Sigmoid colon (tissue), 7 donors: ENCODE measurements around the gene SRBD1. TPM values are rescaled to one million over a fixed set of nuclear protein-coding genes. Genes with fewer than 3 reads are reported as not detected.

Experiments used
- DNase-seq: peaks from one replicate; pipeline ENCODE4 v3.0.0-alpha.2; 2019
- H3K27ac ChIP-seq, 4 donors: fragments of 200-600 bp; sonication (generic); one replicate each; pipeline ENCODE4 v1.5.1; 2016 to 2019; ENCODE audit warnings: mild to moderate bottlenecking in 1 of 4
- H3K27me3 ChIP-seq, 3 donors: fragments of 200-600 bp; sonication (generic); one replicate each; pipeline ENCODE4 v1.5.1; 2019; ENCODE audit warnings: mild to moderate bottlenecking in 1 of 3
- H3K36me3 ChIP-seq, 4 donors: fragments of 200-600 bp; sonication (generic); one replicate each; pipeline ENCODE4 v1.5.1; 2016 to 2019
- H3K4me1 ChIP-seq, 4 donors: fragments of 200-600 bp; sonication (generic); one replicate each; pipeline ENCODE4 v1.5.1; 2017 to 2019
- H3K4me3 ChIP-seq, 4 donors: fragments of 200-600 bp; sonication (generic); one replicate each; pipeline ENCODE4 v1.5.1; 2017 to 2019; ENCODE audit warnings: mild to moderate bottlenecking in 2 of 4, moderate library complexity in 1 of 4
- H3K9me3 ChIP-seq, 4 donors: fragments of 200-600 bp in 3 of 4; sonication (generic) in 3 of 4; one replicate each; pipeline versions ENCODE4 v1.5.1 to v1.6.1; 2013 to 2019
- CTCF ChIP-seq, 4 experiments: fragments of 450-650 bp in 3 of 4; fragments of 200-600 bp in 1 of 4; IDR thresholded peaks; one replicate each; pipeline ENCODE4 v1.5.1; 2016 to 2019; ENCODE audit warnings: antibody characterized with exemption in 4 of 4, mild to moderate bottlenecking in 3 of 4, moderate library complexity in 2 of 4
- EP300 ChIP-seq, 4 donors: sonication (generic); formaldehyde crosslinking; IDR thresholded peaks; one replicate each; pipeline ENCODE4 v1.6.1; 2017; ENCODE audit warnings: antibody characterized with exemption in 4 of 4
- POLR2A ChIP-seq, 2 donors: fragments of 450-650 bp; IDR thresholded peaks; one replicate each; pipeline ENCODE4 v1.6.1; 2016; ENCODE audit warnings: antibody characterized with exemption in 2 of 2, mild to moderate bottlenecking in 2 of 2, moderate library complexity in 2 of 2
- POLR2AphosphoS5 ChIP-seq, 4 donors: sonication (generic); formaldehyde crosslinking; IDR thresholded peaks; one replicate each; pipeline ENCODE4 v1.6.1; 2017; ENCODE audit warnings: antibody characterized with exemption in 4 of 4
- WGBS, 2 donors: extraction: QIAGEN DNeasy Blood & Tissue Kit; methylation state at CpG; one replicate each; pipeline ENCODE4 v1.1.7; 2013; 5-methylcytosine and 5-hydroxymethylcytosine counted together
- intact Hi-C: fragments of 100-400 bp; cut with DNase I; formaldehyde crosslinking; loops from one replicate; pipeline ENCODE4 v1.15.1; 2023
- polyA plus RNA-seq, 3 donors: library from polyadenylated mRNA; stranded (reverse); fragments of 200-250 nt; gene quantifications; one replicate each; pipeline ENCODE4 v1.2.3, GENCODE V29; 2013
- total RNA-seq, 4 donors: library from RNA; depleted of rRNA; stranded (reverse); fragments of >200 nt; gene quantifications; one replicate each; pipeline ENCODE4 v1.1.0, GENCODE V29; 2016
- donor health status: healthy with polysubstance abuse.
- donor health status: Bipolar disorder and iron deficiency.
- donor health status: healthy.

SRBD1 gene
- total and polyA plus RNA-seq, 7 donors = 9.0 to 31.4 (median 16.0) TPM

- intact Hi-C loops = no loop called here
- H3K36me3 ChIP-seq = no peaks in the 10 kb centered on the region
- H3K4me1 ChIP-seq = no peaks in the 10 kb centered on the region
- DNase-seq = no peak
- WGBS, 2 donors = 95 to 97% methylated on average over 3 of the region's 3 CpGs
- H3K4me3 ChIP-seq = no peak overlapping the region
- no peak overlapping the region for H3K27ac ChIP-seq
- no peaks in the 10 kb centered on the region for H3K27me3 ChIP-seq
- H3K9me3 ChIP-seq = no peaks in the 10 kb centered on the region
- no peak for TF ChIP-seq EP300 (IDR thresholded peaks at IDR 0.05)
- TF ChIP-seq POLR2AphosphoS5 (IDR thresholded peaks at IDR 0.05) = no peak
- no peak for TF ChIP-seq POLR2A (IDR thresholded peaks at IDR 0.05)
- no peak for TF ChIP-seq CTCF (IDR thresholded peaks at IDR 0.05)
Observed at GRCh38 chr2:45532181-45532580, 78.9 kb downstream of the SRBD1 start.

- no peak overlapping the region for H3K4me3 ChIP-seq
- no peak for DNase-seq
- peaks cover 0 to 6% (median 0%) of the 10 kb centered on the region in 4 donors for H3K36me3 ChIP-seq
- H3K9me3 ChIP-seq = no peaks in the 10 kb centered on the region
- H3K27me3 ChIP-seq = no peaks in the 10 kb centered on the region
- no peak overlapping the region for H3K27ac ChIP-seq
- intact Hi-C loops = no loop called here
- TF ChIP-seq POLR2AphosphoS5 (IDR thresholded peaks at IDR 0.05) = no peak
- no peak for TF ChIP-seq EP300 (IDR thresholded peaks at IDR 0.05)
- TF ChIP-seq CTCF (IDR thresholded peaks at IDR 0.05) = no peak
- TF ChIP-seq POLR2A (IDR thresholded peaks at IDR 0.05) = no peak
- WGBS, 2 donors = 94 to 100% methylated on average over 1 of the region's 1 CpG
- H3K4me1 ChIP-seq = no peaks in the 10 kb centered on the region
Observed at GRCh38 chr2:45524016-45524415, 87.1 kb downstream of the SRBD1 start.

GRCh38 chr2:45518546-45518945, 92.5 kb downstream of the SRBD1 start:
- Histone ChIP-seq H3K4me3 (no peak overlapping the region), H3K4me1 (no peaks in the 10 kb centered on the region), H3K9me3 (no peaks in the 10 kb centered on the region), H3K27me3 (no peaks in the 10 kb centered on the region), H3K27ac (no peak overlapping the region), H3K36me3 (no peaks in the 10 kb centered on the region)
- intact Hi-C loops = no loop called here
- TF ChIP-seq POLR2A (IDR thresholded peaks at IDR 0.05) = no peak
- TF ChIP-seq EP300 (IDR thresholded peaks at IDR 0.05) = no peak
- TF ChIP-seq CTCF (IDR thresholded peaks at IDR 0.05) = no peak
- TF ChIP-seq POLR2AphosphoS5 (IDR thresholded peaks at IDR 0.05) = no peak
- no peak for DNase-seq
- 75 to 88% methylated on average over 2 of the region's 2 CpGs for WGBS, 2 donors

- Histone ChIP-seq H3K27ac (no peak overlapping the region), H3K4me3 (no peak overlapping the region), H3K36me3 (no peaks in the 10 kb centered on the region), H3K4me1 (no peaks in the 10 kb centered on the region), H3K9me3 (no peaks in the 10 kb centered on the region), H3K27me3 (no peaks in the 10 kb centered on the region)
- intact Hi-C loops = no loop called here
- no peak for TF ChIP-seq EP300 (IDR thresholded peaks at IDR 0.05)
- DNase-seq = no peak
- WGBS, 2 donors = 26 to 65% methylated on average over 9 of the region's 9 CpGs
Observed at GRCh38 chr2:45510701-45511420, 100.2 kb downstream of the SRBD1 start.

GRCh38 chr2:45506756-45507155, 104.3 kb downstream of the SRBD1 start:
- H3K4me3 ChIP-seq = no peak overlapping the region
- no peaks in the 10 kb centered on the region for H3K36me3 ChIP-seq
- no peaks in the 10 kb centered on the region for H3K9me3 ChIP-seq
- TF ChIP-seq CTCF (IDR thresholded peaks at IDR 0.05) (no peak), POLR2AphosphoS5 (IDR thresholded peaks at IDR 0.05) (no peak), POLR2A (IDR thresholded peaks at IDR 0.05) (no peak), EP300 (IDR thresholded peaks at IDR 0.05) (no peak)
- no peaks in the 10 kb centered on the region for H3K27me3 ChIP-seq
- 90 to 91% methylated on average over 3 of the region's 3 CpGs for WGBS, 2 donors
- DNase-seq = no peak
- intact Hi-C loops = no loop called here
- no peaks in the 10 kb centered on the region for H3K4me1 ChIP-seq
- no peak overlapping the region for H3K27ac ChIP-seq
